Measurements from ENCODE around the gene ZC3H8.

DNA sequence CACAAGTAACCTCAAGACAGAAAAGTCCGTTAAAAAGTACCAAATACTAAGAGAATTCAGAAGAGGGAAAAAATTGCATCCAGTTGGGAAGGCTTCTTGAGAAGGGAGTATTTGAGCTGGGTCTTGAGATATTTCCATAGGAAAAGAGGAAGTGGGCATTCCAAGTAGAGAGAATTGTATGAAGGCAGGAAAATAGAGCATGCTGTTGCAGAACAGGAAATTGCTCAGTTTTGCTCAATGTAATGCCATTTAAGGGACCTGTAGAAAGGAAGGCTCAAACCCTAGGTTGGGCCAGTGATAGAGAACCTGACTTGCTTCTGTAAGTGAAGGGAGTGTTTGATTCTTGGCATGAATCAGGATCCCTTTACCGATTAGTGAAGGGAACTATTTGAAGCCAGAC, 1.0 kb upstream of the ZC3H8 start:
- TF ChIP-seq, protein P1, sequence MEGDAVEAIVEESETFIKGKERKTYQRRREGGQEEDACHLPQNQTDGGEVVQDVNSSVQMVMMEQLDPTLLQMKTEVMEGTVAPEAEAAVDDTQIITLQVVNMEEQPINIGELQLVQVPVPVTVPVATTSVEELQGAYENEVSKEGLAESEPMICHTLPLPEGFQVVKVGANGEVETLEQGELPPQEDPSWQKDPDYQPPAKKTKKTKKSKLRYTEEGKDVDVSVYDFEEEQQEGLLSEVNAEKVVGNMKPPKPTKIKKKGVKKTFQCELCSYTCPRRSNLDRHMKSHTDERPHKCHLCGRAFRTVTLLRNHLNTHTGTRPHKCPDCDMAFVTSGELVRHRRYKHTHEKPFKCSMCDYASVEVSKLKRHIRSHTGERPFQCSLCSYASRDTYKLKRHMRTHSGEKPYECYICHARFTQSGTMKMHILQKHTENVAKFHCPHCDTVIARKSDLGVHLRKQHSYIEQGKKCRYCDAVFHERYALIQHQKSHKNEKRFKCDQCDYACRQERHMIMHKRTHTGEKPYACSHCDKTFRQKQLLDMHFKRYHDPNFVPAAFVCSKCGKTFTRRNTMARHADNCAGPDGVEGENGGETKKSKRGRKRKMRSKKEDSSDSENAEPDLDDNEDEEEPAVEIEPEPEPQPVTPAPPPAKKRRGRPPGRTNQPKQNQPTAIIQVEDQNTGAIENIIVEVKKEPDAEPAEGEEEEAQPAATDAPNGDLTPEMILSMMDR (IDR thresholded peaks at IDR 0.05; ENCODE audit: extremely low read depth in 1 of 2, insufficient read depth in 1 of 2, low read depth in 1 of 2, low read length in 2 of 2): no peak
- TF ChIP-seq FOS (IDR thresholded peaks at IDR 0.05; ENCODE audit: borderline replicate concordance, insufficient read depth, low read length) (no peak), EZH2 (IDR thresholded peaks at IDR 0.05; ENCODE audit: borderline replicate concordance, low read depth, low read length, severe bottlenecking) (no peak), GATA2 (IDR thresholded peaks at IDR 0.05; ENCODE audit: insufficient read depth, insufficient read length, low read depth, low read length) (no peak)
- TF ChIP-seq, protein P2, sequence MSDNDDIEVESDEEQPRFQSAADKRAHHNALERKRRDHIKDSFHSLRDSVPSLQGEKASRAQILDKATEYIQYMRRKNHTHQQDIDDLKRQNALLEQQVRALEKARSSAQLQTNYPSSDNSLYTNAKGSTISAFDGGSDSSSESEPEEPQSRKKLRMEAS (IDR thresholded peaks at IDR 0.05; ENCODE audit: insufficient read depth, insufficient read length): no peak
